GM18520 (cell line): ENCODE data around the gene ABCG5.

Source experiments
- ATAC-seq: cut with Tn5 transposase; IDR thresholded peaks from one replicate; pipeline ENCODE4 v1.9.1; 2021; ENCODE audit not compliant: unreplicated experiment

Gene ABCG5

DNA sequence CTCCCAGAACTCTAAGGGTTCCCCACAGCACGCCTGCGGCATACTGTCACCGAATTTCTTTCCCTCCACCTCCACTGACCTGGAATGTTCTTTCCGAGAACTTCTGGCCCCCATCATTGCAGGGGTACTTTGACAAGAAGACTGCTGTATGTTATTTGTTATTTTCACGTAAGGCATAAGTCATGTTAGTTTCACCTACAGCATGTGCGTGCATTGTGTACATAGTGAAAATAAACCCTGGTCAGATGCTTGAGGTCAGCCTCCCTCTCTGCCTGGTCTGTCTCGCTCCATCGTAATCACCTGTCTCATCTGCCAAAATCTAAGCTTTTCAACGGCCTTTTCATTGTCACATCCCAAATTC, 4.2 kb upstream of the ABCG5 start:
- no peak for ATAC-seq

DNA sequence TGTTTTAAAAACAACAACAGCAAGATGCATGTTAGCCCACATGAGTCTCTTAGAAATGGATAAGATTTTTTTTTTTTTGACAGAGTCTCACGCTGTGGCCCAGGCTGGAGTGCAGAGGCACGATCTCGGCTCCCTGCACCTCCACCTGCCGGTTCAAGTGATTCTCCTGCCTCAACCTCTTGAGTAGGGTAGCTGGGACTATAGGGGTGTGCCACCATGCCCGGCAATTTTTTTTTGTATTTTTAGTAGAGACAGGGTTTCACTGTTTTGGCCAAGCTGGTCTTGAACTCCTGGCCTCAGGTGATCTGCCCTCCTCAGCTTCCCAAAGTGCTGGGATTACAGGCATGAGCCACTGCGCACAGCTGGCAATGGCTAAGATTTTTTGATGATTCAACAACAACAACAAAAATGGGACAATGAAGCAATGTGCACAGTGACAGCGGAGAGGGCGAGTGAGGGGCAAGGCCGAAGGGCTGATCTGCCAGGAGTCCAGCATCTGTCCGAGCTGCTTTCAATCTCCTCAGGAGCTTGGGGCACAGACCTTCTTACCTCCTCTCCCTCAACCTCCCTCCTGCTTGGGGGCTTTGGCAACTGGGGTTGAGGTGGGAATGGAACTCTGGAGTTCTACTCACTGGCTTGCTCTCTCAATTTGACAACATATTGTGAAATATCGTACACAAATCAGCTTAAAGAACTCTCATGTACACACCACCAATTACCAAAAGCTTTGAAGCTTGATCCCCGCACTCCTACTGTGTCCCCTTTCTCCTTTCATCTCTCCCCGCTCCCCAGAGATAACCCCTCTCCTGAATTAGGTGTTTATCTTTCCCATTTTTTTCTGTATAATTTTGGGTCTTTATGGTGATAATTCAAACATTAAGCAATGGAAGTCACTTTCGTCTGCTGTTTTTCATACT, 3.6 kb upstream of the ABCG5 start:
- ATAC-seq: no peak

- no peak for ATAC-seq
Observed at GRCh38 chr2:43840965-43841364, 2.3 kb upstream of the ABCG5 start.

DNA sequence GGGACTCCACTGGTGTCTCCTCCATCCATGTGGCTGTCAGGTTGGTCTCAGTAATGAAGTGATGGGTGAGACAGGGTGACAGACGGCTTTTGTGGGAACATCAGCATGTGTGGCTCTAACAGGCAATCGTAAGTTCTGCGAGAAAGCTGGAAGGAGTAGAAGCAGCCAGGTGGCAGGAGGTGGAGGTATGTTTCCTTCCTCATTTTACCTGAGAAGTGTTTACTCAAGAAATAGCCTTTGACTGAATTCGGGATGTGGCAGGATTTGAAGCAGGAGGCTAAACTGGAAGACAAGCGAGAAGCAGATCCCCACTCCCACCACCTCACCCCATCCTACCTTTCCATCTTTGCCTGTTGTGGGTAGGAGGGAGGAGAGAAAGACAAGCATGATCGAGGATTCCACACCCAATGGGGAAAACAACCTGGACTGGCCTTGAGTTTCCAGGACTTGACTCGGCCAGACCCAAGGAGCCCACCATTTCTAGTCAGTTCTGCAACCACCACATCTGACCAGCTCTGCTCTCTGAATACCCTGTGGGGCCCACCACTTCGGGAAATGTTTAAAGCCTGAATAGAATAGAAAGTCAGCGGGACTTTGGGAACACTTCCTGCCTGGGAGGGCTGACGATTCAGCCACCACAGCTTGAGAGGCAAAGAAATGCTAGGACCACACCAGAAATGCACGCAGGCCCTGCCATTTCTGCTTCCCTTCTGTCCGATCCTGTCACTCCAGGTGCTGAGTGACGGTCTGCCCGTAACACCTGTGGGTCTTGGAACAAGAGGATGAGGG, 1.3 kb upstream of the ABCG5 start:
- ATAC-seq: no peak

DNA sequence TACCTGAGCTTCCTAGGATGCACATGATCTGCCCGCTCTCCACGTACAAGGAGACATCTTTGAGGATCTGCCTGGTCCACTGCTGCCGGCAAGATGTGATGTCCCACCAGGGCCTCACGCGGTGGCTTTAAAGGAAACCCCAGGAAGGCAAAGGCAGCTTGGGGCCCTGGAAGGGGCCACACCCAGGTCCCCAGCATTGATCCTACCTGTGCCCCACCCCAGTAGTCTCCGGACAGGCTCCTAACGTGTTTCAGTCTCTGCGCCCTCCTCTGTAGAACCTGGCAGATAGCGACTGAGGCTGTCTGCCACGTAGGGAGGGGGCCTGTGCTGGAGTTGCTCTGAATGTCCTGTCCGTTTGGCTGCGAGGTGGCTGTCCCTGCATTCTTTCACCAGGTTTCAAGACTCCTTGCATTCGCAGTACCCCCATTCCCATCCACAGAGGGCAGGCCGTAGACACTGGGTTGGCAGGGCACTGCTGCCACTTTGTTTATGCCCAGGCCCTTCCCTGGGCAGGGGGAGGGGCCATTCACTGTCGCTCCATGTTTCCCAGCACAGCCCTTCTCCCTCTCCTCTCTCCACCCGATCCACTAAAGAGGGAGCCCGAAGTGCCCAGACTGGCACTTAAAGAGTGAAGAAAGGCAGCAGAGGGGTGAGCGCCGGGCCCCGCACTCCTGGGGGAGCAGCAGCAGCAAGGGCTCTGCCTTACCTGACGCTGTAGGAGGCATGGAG, 644 bp downstream of the ABCG5 start:
- no peak for ATAC-seq

GRCh38 chr2:43837033-43837432, 1.6 kb downstream of the ABCG5 start:
- ATAC-seq: no peak

- ATAC-seq: no peak
Observed at GRCh38 chr2:43832457-43832856, 6.2 kb downstream of the ABCG5 start.

GRCh38 chr2:43831543-43832294, 6.9 kb downstream of the ABCG5 start:
- ATAC-seq: no peak

- ATAC-seq: no peak
Observed at GRCh38 chr2:43826305-43827250, 12.1 kb downstream of the ABCG5 start.

- ATAC-seq: no peak
Observed at GRCh38 chr2:43825841-43826240, 12.8 kb downstream of the ABCG5 start.

GRCh38 chr2:43824951-43825493, 13.6 kb downstream of the ABCG5 start:
- ATAC-seq: no peak

DNA sequence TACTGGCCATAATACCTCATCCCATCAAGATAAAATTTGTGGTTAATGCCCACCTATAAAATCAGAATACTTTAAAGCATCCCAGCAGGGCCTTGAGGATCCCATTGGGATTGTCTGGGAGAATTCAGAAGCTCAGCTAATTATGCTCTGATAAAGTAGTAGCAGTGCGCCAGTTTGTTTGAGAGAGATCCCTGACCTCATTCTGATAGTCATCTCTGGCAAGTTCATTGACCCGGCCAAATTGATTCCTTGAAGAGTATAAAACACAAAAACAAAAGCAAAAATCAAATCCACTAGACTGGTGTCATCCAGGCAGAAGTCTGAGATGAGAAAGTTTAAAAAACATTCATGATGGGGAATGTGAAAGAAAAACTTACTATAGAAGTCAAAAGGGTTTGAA, 14.1 kb downstream of the ABCG5 start:
- ATAC-seq: no peak

DNA sequence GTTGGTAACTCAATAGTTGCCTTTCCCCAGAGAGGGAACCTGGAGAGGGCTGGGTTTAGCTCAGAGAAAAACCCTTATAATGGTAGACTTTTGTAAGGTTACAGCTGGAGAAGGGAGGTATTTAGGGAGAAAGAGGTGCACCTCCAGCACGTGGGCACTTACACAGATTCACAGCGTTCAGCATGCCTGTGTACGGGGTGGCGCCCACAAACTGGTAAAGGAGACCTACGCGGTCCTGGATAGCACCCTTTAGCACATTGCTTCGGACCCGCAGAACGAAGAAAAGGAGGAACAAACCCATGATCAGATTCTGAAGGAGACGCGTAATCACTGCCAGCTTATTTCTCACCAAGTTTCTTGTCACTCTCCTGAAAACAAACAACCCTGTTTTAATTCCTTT, 14.9 kb downstream of the ABCG5 start:
- no peak for ATAC-seq

DNA sequence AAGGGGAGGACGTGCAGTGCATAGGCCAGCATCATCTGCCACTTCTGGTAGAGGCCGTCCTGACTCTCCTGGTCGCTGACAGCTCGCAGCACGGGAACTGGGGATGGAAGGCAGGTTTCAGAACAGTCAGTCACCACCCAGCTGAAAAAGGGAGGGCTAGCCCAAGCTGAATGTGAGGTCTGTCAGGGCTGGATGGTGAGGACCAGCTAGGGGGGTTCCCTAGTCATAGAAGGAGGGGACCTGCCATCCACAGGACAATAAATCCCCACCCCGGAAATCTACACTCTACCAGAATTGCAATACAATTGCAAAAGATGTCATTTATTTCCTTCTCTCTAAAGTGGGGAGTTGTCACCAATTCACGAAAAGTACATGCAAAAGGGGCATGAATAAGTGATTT, 15.8 kb downstream of the ABCG5 start:
- ATAC-seq: no peak

GRCh38 chr2:43819491-43820163, 19.0 kb downstream of the ABCG5 start:
- ATAC-seq: no peak

- ATAC-seq: no peak
Observed at GRCh38 chr2:43818761-43819160, 19.9 kb downstream of the ABCG5 start.

- ATAC-seq: no peak
Observed at GRCh38 chr2:43814711-43815110, 23.9 kb downstream of the ABCG5 start.

GRCh38 chr2:43812947-43813346, 25.7 kb downstream of the ABCG5 start:
- ATAC-seq: no peak

GRCh38 chr2:43812006-43812405, 26.6 kb downstream of the ABCG5 start:
- no peak for ATAC-seq
